Prostate gland (tissue), 2 donors: Measurements from ENCODE around the gene DNAJC1. TPM values are rescaled to one million over a fixed set of nuclear protein-coding genes. Genes with fewer than 3 reads are reported as not detected.

Experiments used
- DNase-seq: peaks from one replicate; pipeline ENCODE4 v3.0.0-alpha.2; 2019; ENCODE audit warnings: low spot score
- H3K27ac ChIP-seq, 2 donors: fragments of 200-600 bp; sonication (generic); 2 replicates each; pipeline ENCODE4 v1.5.1; 2017 to 2019
- H3K27me3 ChIP-seq: fragments of 200-600 bp; sonication (generic); replicated peaks from 2 replicates; pipeline ENCODE4 v1.5.1; 2019; ENCODE audit not compliant: insufficient read depth
- H3K36me3 ChIP-seq, 2 donors: fragments of 200-600 bp; sonication (generic); 1 replicate in 1 of 2; 2 replicates in 1 of 2; pipeline versions ENCODE4 v1.5.1 to v1.8.1; 2017 to 2019
- H3K4me1 ChIP-seq: fragments of 200-600 bp; sonication (generic); replicated peaks from 2 replicates; pipeline ENCODE4 v1.5.1; 2019
- H3K4me3 ChIP-seq, 2 donors: fragments of 200-600 bp; sonication (generic); 2 replicates each; pipeline ENCODE4 v1.5.1; 2017 to 2019
- H3K9me3 ChIP-seq: fragments of 200-600 bp; sonication (generic); 2 replicates; pipeline ENCODE4 v1.5.1; 2017
- CTCF ChIP-seq, 4 experiments: fragments of 200-600 bp in 2 of 4; fragments of 450-650 bp in 2 of 4; sonication (generic) in 2 of 4; IDR thresholded peaks; 1 replicate in 3 of 4; 2 replicates in 1 of 4; pipeline ENCODE4 v1.5.1; 2016 to 2019; ENCODE audit warnings: antibody characterized with exemption in 4 of 4, mild to moderate bottlenecking in 2 of 4, moderate library complexity in 2 of 4
- POLR2A ChIP-seq: fragments of 450-650 bp; IDR thresholded peaks from one replicate; pipeline ENCODE4 v1.6.1; 2016; ENCODE audit warnings: antibody characterized with exemption, mild to moderate bottlenecking
- POLR2AphosphoS5 ChIP-seq: sonication (generic); formaldehyde crosslinking; IDR thresholded peaks from one replicate; pipeline ENCODE4 v1.6.1; 2017; ENCODE audit warnings: antibody characterized with exemption
- WGBS: methylation state at CpG from one replicate; pipeline ENCODE4 v1.1.5; 2018; 5-methylcytosine and 5-hydroxymethylcytosine counted together
- intact Hi-C: fragments of 100-400 bp; cut with DNase I; formaldehyde crosslinking; loops from one replicate; pipeline ENCODE4 v1.14.2; 2022
- total RNA-seq, 2 donors: library from RNA; depleted of rRNA; stranded (reverse); fragments of >200 nt; gene quantifications; one replicate each; pipeline ENCODE4 v1.1.0, GENCODE V29; 2016

DNAJC1 gene
- total RNA-seq, 2 donors from 2014 or later, result 62.8 to 89.3 TPM

GRCh38 chr10:22006379-22006884 is 2.9 kb upstream of the DNAJC1 start:
- H3K4me3 ChIP-seq, result no peak overlapping the region
- no peaks in the 10 kb centered on the region for H3K9me3 ChIP-seq
- H3K36me3 ChIP-seq, result no peaks in the 10 kb centered on the region
- H3K27me3 ChIP-seq, result no peaks in the 10 kb centered on the region
- no peaks in the 10 kb centered on the region for H3K4me1 ChIP-seq
- intact Hi-C loops, result loop anchor here (10.0 kb wide), 1 partner anchor 1058 kb away; no protein-coding TSS in a partner anchor
- DNase-seq, result no peak
- H3K27ac ChIP-seq, result no peak overlapping the region
- TF ChIP-seq POLR2A (no peak), CTCF (IDR thresholded peaks at IDR 0.05) (no peak), POLR2AphosphoS5 (no peak)

- no peak for DNase-seq
- intact Hi-C loops, result loop anchor here (10.0 kb wide), 1 partner anchor 1059 kb away; no protein-coding TSS in a partner anchor
- Histone ChIP-seq H3K9me3 (no peaks in the 10 kb centered on the region), H3K36me3 (no peaks in the 10 kb centered on the region), H3K27me3 (no peaks in the 10 kb centered on the region), H3K4me3 (no peak overlapping the region), H3K4me1 (no peaks in the 10 kb centered on the region), H3K27ac (no peak overlapping the region)
- TF ChIP-seq POLR2AphosphoS5 (no peak), CTCF (IDR thresholded peaks at IDR 0.05) (no peak), POLR2A (no peak)
- WGBS, result 90% methylated on average over 2 of the region's 2 CpGs
These were observed 2.2 kb upstream of the DNAJC1 start for GRCh38 chr10:22005763-22006162.

GRCh38 chr10:22003964-22004281 is 393 bp upstream of the DNAJC1 start:
- no peak for TF ChIP-seq POLR2A
- TF ChIP-seq POLR2AphosphoS5, result no peak
- TF ChIP-seq CTCF (IDR thresholded peaks at IDR 0.05), result no peak
- Histone ChIP-seq H3K27me3 (no peaks in the 10 kb centered on the region), H3K9me3 (no peaks in the 10 kb centered on the region), H3K27ac (peak overlapping the region; percentile 95 to 96), H3K36me3 (no peaks in the 10 kb centered on the region), H3K4me3 (peak overlapping the region; percentile 81 to 91), H3K4me1 (no peaks in the 10 kb centered on the region)
- intact Hi-C loops, result loop anchor here (5.0 to 10.0 kb wide), 4 partner anchors 228 to 1061 kb away; partner anchors contain the start of gene COMMD3
- 2% methylated on average over 2 of the region's 2 CpGs for WGBS
- no peak for DNase-seq

GRCh38 chr10:22002591-22003176 is 846 bp downstream of the DNAJC1 start:
- TF ChIP-seq CTCF (IDR thresholded peaks at IDR 0.05), result no peak
- peak; percentile 20 for TF ChIP-seq POLR2AphosphoS5
- TF ChIP-seq POLR2A, result peak; percentile 17
- Histone ChIP-seq H3K27me3 (no peaks in the 10 kb centered on the region), H3K4me3 (peak overlapping the region; percentile 81 to 91), H3K27ac (peak overlapping the region; percentile 95 to 96), H3K36me3 (no peaks in the 10 kb centered on the region), H3K9me3 (no peaks in the 10 kb centered on the region), H3K4me1 (no peaks in the 10 kb centered on the region)
- 1% methylated on average over 14 of the region's 21 CpGs for WGBS
- peak; percentile 24 for DNase-seq
- intact Hi-C loops, result loop anchor here (5.0 to 10.0 kb wide), 4 partner anchors 230 to 1062 kb away; partner anchors contain the start of gene COMMD3

- intact Hi-C loops, result no loop called here
- WGBS, result 64% methylated on average over 2 of the region's 2 CpGs
- Histone ChIP-seq H3K9me3 (no peaks in the 10 kb centered on the region), H3K4me3 (no peak overlapping the region), H3K27ac (no peak overlapping the region), H3K36me3 (no peaks in the 10 kb centered on the region), H3K4me1 (no peaks in the 10 kb centered on the region), H3K27me3 (no peaks in the 10 kb centered on the region)
- no peak for DNase-seq
- TF ChIP-seq CTCF (IDR thresholded peaks at IDR 0.05) (no peak), POLR2A (no peak), POLR2AphosphoS5 (no peak)
These were observed 8.0 kb downstream of the DNAJC1 start for GRCh38 chr10:21995557-21995956.
